Astrocyte of the cerebellum (primary cell): Measurements from ENCODE around the gene IRF9.

Source experiments
- DNase-seq: peaks from one replicate; pipeline ENCODE4 v3.0.0-alpha.2; 2011; ENCODE audit warnings: low read depth
- H3K4me3 ChIP-seq: 2 replicates; pipeline ENCODE4 v1.5.1; 2011; ENCODE audit warnings: mild to moderate bottlenecking, low read depth, low read length, moderate library complexity
- in situ Hi-C: cut with HindIII; loops from 2 replicates; pipeline ENCODE4 v1.10.0; 2017; ENCODE audit warnings: low sequenced_read_pairs
- TF ChIP-seq, protein P1 (sequence below): IDR thresholded peaks from 2 replicates; pipeline ENCODE4 v1.5.1; 2012; ENCODE audit warnings: low read length, low read depth, moderate library complexity, mild to moderate bottlenecking; ENCODE audit errors: missing control alignments

Gene IRF9

DNA sequence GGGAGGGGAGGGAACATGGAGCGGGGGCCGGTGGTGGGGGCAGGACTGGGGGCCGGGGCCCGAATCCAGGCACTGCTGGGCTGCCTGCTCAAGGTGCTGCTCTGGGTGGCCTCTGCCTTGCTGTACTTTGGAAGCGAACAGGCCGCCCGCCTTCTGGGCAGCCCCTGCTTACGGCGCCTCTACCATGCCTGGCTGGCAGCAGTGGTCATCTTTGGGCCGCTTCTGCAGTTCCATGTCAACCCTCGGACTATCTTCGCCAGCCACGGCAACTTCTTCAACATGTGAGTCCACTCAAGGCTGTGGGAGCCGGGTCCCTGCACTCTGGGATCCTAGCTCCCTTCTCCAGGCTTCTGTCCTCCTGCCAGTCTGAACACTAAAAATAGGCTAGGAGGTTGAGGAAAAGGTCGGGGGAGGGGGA, 29.5 kb upstream of the IRF9 start:
- no peak for DNase-seq
- no peak overlapping the region for H3K4me3 ChIP-seq

DNA sequence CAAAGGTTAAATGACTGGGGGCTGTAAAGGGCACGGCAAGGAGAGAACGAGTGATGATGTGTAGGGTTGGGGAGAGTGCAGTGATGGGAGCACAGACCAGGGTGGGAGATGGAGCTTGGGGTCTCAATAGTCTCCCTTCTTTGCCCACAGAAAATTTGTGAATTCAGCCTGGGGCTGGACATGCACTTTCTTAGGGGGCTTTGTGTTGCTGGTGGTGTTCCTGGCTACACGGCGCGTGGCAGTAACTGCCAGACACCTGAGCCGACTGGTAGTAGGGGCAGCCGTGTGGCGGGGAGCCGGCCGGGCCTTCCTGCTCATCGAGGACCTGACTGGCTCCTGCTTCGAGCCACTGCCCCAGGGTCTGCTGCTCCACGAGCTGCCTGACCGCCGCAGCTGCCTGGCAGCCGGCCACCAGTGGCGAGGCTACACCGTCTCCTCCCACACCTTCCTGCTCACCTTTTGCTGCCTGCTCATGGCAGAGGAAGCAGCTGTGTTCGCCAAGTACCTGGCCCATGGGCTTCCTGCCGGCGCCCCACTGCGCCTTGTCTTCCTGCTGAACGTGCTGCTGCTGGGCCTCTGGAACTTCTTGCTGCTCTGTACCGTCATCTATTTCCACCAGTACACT, 28.9 kb upstream of the IRF9 start:
- TF ChIP-seq, protein P1, sequence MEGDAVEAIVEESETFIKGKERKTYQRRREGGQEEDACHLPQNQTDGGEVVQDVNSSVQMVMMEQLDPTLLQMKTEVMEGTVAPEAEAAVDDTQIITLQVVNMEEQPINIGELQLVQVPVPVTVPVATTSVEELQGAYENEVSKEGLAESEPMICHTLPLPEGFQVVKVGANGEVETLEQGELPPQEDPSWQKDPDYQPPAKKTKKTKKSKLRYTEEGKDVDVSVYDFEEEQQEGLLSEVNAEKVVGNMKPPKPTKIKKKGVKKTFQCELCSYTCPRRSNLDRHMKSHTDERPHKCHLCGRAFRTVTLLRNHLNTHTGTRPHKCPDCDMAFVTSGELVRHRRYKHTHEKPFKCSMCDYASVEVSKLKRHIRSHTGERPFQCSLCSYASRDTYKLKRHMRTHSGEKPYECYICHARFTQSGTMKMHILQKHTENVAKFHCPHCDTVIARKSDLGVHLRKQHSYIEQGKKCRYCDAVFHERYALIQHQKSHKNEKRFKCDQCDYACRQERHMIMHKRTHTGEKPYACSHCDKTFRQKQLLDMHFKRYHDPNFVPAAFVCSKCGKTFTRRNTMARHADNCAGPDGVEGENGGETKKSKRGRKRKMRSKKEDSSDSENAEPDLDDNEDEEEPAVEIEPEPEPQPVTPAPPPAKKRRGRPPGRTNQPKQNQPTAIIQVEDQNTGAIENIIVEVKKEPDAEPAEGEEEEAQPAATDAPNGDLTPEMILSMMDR, result no peak
- no peak overlapping the region for H3K4me3 ChIP-seq
- DNase-seq, result no peak
- in situ Hi-C loops, result no loop called here

More for the DNA sequence above, 29.5 kb upstream of the IRF9 start:
- TF ChIP-seq, protein P1, result no peak
- in situ Hi-C loops, result no loop called here

DNA sequence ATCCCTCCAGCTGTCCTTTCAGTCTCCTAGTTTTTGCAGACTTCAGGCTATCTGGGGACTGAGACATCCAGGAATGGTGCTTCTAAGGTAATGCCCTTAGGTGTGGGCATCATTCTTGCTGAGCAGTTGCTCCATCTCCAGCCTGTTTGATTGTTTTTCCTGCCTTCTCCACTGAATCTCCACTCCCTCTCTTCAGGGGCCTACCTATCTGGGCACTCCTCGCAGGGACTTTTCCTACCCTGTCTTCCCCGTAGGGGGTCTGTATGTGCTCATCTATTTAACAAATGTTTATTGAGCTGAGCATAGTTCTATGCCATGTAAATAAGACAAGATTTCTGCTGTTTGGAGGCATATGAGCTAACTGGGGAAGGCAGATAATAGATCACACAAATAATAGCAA, 28.1 kb upstream of the IRF9 start:
- no peak overlapping the region for H3K4me3 ChIP-seq
- TF ChIP-seq, protein P1, result no peak
- DNase-seq, result no peak
- in situ Hi-C loops, result no loop called here

DNA sequence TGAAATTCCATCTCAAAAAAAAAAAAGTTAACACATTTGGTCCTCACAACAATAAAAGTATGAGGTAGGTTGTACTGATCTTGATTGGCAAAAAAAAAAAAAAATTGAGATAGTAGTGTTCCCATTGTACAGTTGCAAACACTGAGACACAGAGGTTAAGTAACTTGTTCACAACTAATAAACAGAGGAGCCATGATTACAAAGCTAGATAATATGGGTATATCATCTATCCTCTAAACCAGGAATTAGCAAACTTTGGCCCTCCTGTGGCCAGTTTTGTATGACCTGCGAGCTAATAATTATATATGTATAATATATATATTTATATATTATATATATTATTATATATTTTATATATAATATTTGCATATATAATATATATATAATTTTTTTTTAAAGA, 27.3 kb upstream of the IRF9 start:
- TF ChIP-seq, protein P1, result no peak
- in situ Hi-C loops, result no loop called here

DNA sequence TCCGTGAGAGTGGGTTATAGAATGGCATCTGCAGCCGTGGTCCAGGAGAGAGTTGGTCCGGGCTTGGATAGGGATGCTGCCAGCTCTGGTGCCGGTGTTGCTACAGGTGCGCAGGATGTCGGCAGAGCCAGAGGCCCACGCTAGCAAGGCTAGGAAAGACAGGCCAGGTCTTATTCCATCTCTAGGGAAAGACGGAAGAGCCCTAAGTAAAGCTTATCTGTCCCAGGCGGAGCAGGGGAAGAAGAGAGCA, 25.6 kb upstream of the IRF9 start:
- DNase-seq, result no peak
- in situ Hi-C loops, result no loop called here
- TF ChIP-seq, protein P1, result no peak
- peak overlapping the region; percentile 78 for H3K4me3 ChIP-seq

More for the DNA sequence above, 27.3 kb upstream of the IRF9 start:
- no peak overlapping the region for H3K4me3 ChIP-seq
- no peak for DNase-seq

DNA sequence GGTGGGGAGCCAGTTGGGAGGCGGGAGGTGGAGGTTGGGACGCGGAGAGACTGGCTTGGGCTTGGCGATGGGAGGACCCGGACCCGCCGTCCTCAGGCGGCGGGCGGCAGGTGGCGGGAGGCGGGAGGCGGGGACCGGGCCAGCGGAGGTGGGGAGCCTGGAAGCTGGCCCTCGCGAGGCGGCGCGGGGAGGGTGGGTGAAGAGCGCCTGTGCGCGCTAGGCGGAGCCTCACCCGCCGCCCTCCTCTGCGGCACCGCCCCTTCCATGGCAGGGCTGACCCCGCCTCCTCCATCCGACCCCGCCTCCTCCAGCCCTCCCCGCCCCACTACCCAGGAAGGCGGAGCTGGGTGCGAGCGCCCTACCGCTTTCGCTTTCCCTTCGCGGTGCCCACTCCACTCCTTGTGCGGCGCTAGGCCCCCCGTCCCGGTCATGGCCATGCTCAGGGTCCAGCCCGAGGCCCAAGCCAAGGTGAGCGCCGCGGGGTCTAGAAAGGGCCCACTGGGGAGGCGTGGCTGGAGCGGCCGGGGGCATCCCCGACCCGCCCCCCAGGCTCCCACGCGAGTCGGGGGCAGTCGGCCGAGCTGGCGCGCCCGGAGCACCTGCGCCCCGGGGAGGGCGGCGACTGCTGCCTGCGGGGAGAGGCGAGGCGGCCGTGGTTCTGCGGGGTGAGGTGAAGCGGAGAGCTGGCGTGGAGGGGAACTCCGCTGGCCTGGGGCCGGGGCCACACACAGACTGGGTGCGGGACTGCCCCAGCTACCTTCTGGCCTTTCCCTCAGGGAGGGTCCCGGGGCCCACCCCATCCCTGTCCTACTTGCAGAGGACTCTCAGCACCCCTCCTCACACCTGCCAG, 25.0 kb upstream of the IRF9 start, which contains the start of gene PSME1:
PSME1 (plus strand) TSS at position 361 of the 850 bp plus-strand sequence; CDS start at position 430, 69 bp downstream.
- TF ChIP-seq, protein P1, result no peak
- H3K4me3 ChIP-seq, result peak within 1 kb of the TSS; percentile 78
- in situ Hi-C loops, result no loop called here
- DNase-seq, result peak; percentile 55
